Measurements from ENCODE around the gene SPTB.

SPTB gene

GRCh38 chr14:64788706-64789105 is 91.0 kb downstream of the SPTB start:
- DNase-seq (ENCODE audit: low spot score), result no peak

GRCh38 chr14:64787619-64788018 is 92.1 kb downstream of the SPTB start:
- no peak for DNase-seq (ENCODE audit: low spot score)

- DNase-seq (ENCODE audit: low spot score), result no peak
These were observed 93.2 kb downstream of the SPTB start for GRCh38 chr14:64786296-64787149.

GRCh38 chr14:64784006-64784405 is 95.7 kb downstream of the SPTB start:
- DNase-seq (ENCODE audit: low spot score), result no peak

GRCh38 chr14:64782196-64782595 is 97.5 kb downstream of the SPTB start:
- no peak for DNase-seq (ENCODE audit: low spot score)

GRCh38 chr14:64779472-64779871 is 100.2 kb downstream of the SPTB start:
- no peak for DNase-seq (ENCODE audit: low spot score)

- DNase-seq (ENCODE audit: low spot score), result no peak
These were observed 101.5 kb downstream of the SPTB start for GRCh38 chr14:64778104-64778754.

- no peak for DNase-seq (ENCODE audit: low spot score)
These were observed 102.2 kb downstream of the SPTB start for GRCh38 chr14:64777461-64777860.

- no peak for DNase-seq (ENCODE audit: low spot score)
These were observed 104.5 kb downstream of the SPTB start for GRCh38 chr14:64775081-64775777.

GRCh38 chr14:64774272-64774671 is 105.4 kb downstream of the SPTB start:
- no peak for DNase-seq (ENCODE audit: low spot score)

- no peak for DNase-seq (ENCODE audit: low spot score)
These were observed 106.1 kb downstream of the SPTB start for GRCh38 chr14:64773577-64773976.

- DNase-seq (ENCODE audit: low spot score), result no peak
These were observed 106.7 kb downstream of the SPTB start for GRCh38 chr14:64773046-64773445.

- DNase-seq (ENCODE audit: low spot score), result no peak
These were observed 107.2 kb downstream of the SPTB start for GRCh38 chr14:64772397-64772950.

GRCh38 chr14:64771161-64771560 is 108.5 kb downstream of the SPTB start:
- DNase-seq (ENCODE audit: low spot score), result no peak

GRCh38 chr14:64770751-64771150 is 109.0 kb downstream of the SPTB start:
- no peak for DNase-seq (ENCODE audit: low spot score)

- no peak for DNase-seq (ENCODE audit: low spot score)
These were observed 110.3 kb downstream of the SPTB start for GRCh38 chr14:64769096-64770020.

- no peak for DNase-seq (ENCODE audit: low spot score)
These were observed 111.2 kb downstream of the SPTB start for GRCh38 chr14:64768401-64769095.

GRCh38 chr14:64767215-64767964 is 112.3 kb downstream of the SPTB start:
- no peak for DNase-seq (ENCODE audit: low spot score)

- DNase-seq (ENCODE audit: low spot score), result no peak
These were observed 113.1 kb downstream of the SPTB start for GRCh38 chr14:64766430-64767151.
